Chondrocyte (in vitro differentiated cells): ENCODE measurements around the gene CFAP251. TPM values are rescaled to one million over a fixed set of nuclear protein-coding genes. Genes with fewer than 3 reads are reported as not detected.

Experiments
- DNase-seq: peaks from one replicate; pipeline ENCODE4 v3.0.0; 2021; ENCODE audit warnings: mixed read lengths, low spot score
- H3K27ac Mint-ChIP-seq: one replicate; pipeline ENCODE4 v1.8.0; 2021; ENCODE audit warnings: mild to moderate bottlenecking, moderate library complexity, mixed read lengths; ENCODE audit not compliant: unreplicated experiment
- H3K27me3 Mint-ChIP-seq: 2 replicates; pipeline ENCODE4 v1.8.0; 2021; ENCODE audit warnings: low read depth, mixed read lengths
- H3K36me3 Mint-ChIP-seq: 2 replicates; pipeline ENCODE4 v1.8.0; 2021; ENCODE audit warnings: low read depth, mixed read lengths
- H3K4me1 Mint-ChIP-seq: 2 replicates; pipeline ENCODE4 v1.8.0; 2021; ENCODE audit warnings: low read depth, mild to moderate bottlenecking, mixed read lengths
- H3K4me3 Mint-ChIP-seq: one replicate; pipeline ENCODE4 v1.8.0; 2021; ENCODE audit warnings: mild to moderate bottlenecking, moderate library complexity, mixed read lengths; ENCODE audit not compliant: unreplicated experiment
- H3K9me3 Mint-ChIP-seq: 2 replicates; pipeline ENCODE4 v1.8.0; 2021; ENCODE audit warnings: low read depth, mixed read lengths
- total RNA-seq: library from RNA; stranded (reverse); gene quantifications from 3 replicates; pipeline ENCODE4 v1.2.1, GENCODE V29; 2021
- TF ChIP-seq, protein P1 (sequence below): fragments of 200-600 bp; sonication (generic); IDR thresholded peaks from 2 replicates; pipeline ENCODE4 v1.5.0; 2021; ENCODE audit warnings: antibody characterized with exemption, mild to moderate bottlenecking, moderate library complexity

Gene CFAP251
- total RNA-seq, 1 donor from 2014 or later, result 4.5 TPM

DNA sequence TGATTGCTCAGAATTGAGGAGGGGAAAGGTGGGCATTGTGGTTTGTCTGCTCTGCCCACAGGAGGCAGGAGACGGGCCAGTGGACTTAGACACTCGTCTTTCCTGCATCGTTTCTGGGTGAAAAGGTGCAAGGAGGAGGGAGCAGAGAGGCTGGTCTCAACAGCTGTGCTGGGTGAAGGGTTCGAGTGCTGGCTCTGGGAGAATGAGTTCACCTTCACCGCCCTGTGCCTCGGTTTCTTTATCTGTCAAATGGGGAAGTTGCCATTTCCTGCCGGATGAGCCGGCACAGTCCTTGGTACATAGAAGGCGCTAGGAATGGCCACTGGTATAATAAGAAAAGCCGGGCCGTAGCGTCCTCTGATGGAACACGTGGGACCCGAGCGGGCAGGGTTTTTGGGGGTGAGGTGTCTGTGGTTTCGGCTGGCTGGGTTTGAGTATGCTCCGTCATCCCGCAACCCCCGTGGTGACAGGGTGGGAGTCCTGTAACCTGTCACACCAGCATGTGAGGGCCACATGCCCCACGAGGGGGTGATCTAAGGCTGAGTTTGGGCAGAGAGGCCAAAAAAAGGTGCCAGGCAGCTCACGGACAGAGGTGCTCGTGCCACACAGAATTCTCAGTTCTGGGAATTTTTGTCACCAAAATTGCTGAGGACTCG is 110.6 kb downstream of the CFAP251 start:
- H3K27ac Mint-ChIP-seq, result no peak overlapping the region
- no peaks in the 10 kb centered on the region for H3K27me3 Mint-ChIP-seq
- no peak for DNase-seq
- no peaks in the 10 kb centered on the region for H3K4me1 Mint-ChIP-seq
- TF ChIP-seq, protein P1, sequence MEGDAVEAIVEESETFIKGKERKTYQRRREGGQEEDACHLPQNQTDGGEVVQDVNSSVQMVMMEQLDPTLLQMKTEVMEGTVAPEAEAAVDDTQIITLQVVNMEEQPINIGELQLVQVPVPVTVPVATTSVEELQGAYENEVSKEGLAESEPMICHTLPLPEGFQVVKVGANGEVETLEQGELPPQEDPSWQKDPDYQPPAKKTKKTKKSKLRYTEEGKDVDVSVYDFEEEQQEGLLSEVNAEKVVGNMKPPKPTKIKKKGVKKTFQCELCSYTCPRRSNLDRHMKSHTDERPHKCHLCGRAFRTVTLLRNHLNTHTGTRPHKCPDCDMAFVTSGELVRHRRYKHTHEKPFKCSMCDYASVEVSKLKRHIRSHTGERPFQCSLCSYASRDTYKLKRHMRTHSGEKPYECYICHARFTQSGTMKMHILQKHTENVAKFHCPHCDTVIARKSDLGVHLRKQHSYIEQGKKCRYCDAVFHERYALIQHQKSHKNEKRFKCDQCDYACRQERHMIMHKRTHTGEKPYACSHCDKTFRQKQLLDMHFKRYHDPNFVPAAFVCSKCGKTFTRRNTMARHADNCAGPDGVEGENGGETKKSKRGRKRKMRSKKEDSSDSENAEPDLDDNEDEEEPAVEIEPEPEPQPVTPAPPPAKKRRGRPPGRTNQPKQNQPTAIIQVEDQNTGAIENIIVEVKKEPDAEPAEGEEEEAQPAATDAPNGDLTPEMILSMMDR, result no peak
- no peaks in the 10 kb centered on the region for H3K36me3 Mint-ChIP-seq
- H3K4me3 Mint-ChIP-seq, result no peak overlapping the region
- H3K9me3 Mint-ChIP-seq, result no peaks in the 10 kb centered on the region

- Mint-ChIP-seq H3K4me3 (no peak overlapping the region), H3K27ac (no peak overlapping the region), H3K9me3 (no peaks in the 10 kb centered on the region), H3K4me1 (no peaks in the 10 kb centered on the region), H3K36me3 (no peaks in the 10 kb centered on the region), H3K27me3 (no peaks in the 10 kb centered on the region)
- TF ChIP-seq, protein P1, result no peak
- DNase-seq, result no peak
These were observed 111.4 kb downstream of the CFAP251 start for GRCh38 chr12:122029620-122030423.

GRCh38 chr12:122030424-122031035 is 112.1 kb downstream of the CFAP251 start:
- peaks cover 5% of the 10 kb centered on the region for H3K4me1 Mint-ChIP-seq
- H3K27ac Mint-ChIP-seq, result no peak overlapping the region
- H3K4me3 Mint-ChIP-seq, result no peak overlapping the region
- H3K36me3 Mint-ChIP-seq, result peaks cover 1% of the 10 kb centered on the region
- no peaks in the 10 kb centered on the region for H3K27me3 Mint-ChIP-seq
- no peak for DNase-seq
- no peaks in the 10 kb centered on the region for H3K9me3 Mint-ChIP-seq
- TF ChIP-seq, protein P1, result no peak

- TF ChIP-seq, protein P1, result peak; percentile 79
- Mint-ChIP-seq H3K27me3 (no peaks in the 10 kb centered on the region), H3K27ac (no peak overlapping the region), H3K4me3 (no peak overlapping the region), H3K9me3 (no peaks in the 10 kb centered on the region), H3K36me3 (peaks cover 6% of the 10 kb centered on the region), H3K4me1 (peaks cover 5% of the 10 kb centered on the region)
- no peak for DNase-seq
These were observed 113.2 kb downstream of the CFAP251 start for GRCh38 chr12:122031342-122032216.
